Measurements from ENCODE around the gene SPATA33. TPM values are rescaled to one million over a fixed set of nuclear protein-coding genes. Genes with fewer than 3 reads are reported as not detected.
"Not testable (repeated sequence)": the region's sequence is repeated elsewhere in the genome, so short reads cannot be mapped to it uniquely, and the experiment has no call there.

Gene SPATA33
- total RNA-seq, 1 donor from 2014 or later, result 38.4 TPM

DNA sequence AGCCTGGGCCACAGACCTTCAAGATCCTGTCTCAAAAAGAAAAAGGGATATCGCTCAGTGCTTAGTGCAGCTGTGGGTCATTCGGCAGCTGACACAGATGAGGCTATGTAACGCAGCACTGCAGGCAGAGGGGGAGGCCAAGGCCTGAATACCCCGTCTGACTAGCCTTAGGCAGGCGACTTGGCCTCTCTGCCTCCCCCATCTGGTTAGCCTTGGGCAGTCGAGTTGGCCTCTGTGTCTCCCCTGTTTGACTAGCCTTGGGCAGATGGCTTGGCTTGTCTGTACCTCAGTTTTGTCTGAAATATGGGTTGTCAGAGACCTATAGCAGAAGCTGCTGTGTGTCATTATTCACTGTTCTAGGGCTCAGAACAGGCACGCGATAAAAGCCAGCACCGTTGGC, 10.0 kb downstream of the SPATA33 start:
- TF ChIP-seq, protein P1, sequence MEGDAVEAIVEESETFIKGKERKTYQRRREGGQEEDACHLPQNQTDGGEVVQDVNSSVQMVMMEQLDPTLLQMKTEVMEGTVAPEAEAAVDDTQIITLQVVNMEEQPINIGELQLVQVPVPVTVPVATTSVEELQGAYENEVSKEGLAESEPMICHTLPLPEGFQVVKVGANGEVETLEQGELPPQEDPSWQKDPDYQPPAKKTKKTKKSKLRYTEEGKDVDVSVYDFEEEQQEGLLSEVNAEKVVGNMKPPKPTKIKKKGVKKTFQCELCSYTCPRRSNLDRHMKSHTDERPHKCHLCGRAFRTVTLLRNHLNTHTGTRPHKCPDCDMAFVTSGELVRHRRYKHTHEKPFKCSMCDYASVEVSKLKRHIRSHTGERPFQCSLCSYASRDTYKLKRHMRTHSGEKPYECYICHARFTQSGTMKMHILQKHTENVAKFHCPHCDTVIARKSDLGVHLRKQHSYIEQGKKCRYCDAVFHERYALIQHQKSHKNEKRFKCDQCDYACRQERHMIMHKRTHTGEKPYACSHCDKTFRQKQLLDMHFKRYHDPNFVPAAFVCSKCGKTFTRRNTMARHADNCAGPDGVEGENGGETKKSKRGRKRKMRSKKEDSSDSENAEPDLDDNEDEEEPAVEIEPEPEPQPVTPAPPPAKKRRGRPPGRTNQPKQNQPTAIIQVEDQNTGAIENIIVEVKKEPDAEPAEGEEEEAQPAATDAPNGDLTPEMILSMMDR (IDR thresholded peaks at IDR 0.05; ENCODE audit: unreplicated experiment), result no peak
- H3K27ac Mint-ChIP-seq, result no peak overlapping the region
- no peak for DNase-seq (ENCODE audit: low spot score, unreplicated experiment)
- H3K27me3 Mint-ChIP-seq, result no peaks in the 10 kb centered on the region
- H3K4me3 Mint-ChIP-seq (ENCODE audit: low read depth), result no peak overlapping the region
- H3K9me3 Mint-ChIP-seq (ENCODE audit: low read depth), result peaks cover 7% of the 10 kb centered on the region
- peaks cover 36% of the 10 kb centered on the region for H3K36me3 Mint-ChIP-seq (ENCODE audit: insufficient read depth)
- H3K4me1 Mint-ChIP-seq (ENCODE audit: low read depth), result no peaks in the 10 kb centered on the region

DNA sequence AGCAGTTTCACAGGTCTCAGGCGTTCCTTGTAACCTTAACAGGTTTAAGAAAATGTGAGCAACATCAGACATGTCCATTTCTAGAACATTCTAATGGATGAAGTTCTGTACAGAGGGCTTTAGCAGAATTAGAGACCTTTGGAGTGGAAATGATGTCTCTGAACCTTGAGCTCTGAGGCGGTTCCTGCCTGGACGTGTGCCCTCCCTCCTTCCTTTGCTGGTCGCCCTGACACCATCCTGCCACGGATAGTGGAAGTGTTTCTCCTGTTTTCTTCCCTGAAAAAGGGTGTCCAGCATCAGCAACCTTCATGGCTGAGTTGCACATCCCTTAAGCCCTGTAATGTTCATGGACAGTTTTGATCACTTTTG, 11.1 kb downstream of the SPATA33 start:
- H3K27me3 Mint-ChIP-seq, result no peaks in the 10 kb centered on the region
- H3K9me3 Mint-ChIP-seq (ENCODE audit: low read depth), result peaks cover 7% of the 10 kb centered on the region
- H3K4me3 Mint-ChIP-seq (ENCODE audit: low read depth), result no peak overlapping the region
- no peak for DNase-seq (ENCODE audit: low spot score, unreplicated experiment)
- H3K27ac Mint-ChIP-seq, result no peak overlapping the region
- peaks cover 27% of the 10 kb centered on the region for H3K36me3 Mint-ChIP-seq (ENCODE audit: insufficient read depth)
- no peaks in the 10 kb centered on the region for H3K4me1 Mint-ChIP-seq (ENCODE audit: low read depth)
- TF ChIP-seq, protein P1 (IDR thresholded peaks at IDR 0.05; ENCODE audit: unreplicated experiment), result no peak

DNA sequence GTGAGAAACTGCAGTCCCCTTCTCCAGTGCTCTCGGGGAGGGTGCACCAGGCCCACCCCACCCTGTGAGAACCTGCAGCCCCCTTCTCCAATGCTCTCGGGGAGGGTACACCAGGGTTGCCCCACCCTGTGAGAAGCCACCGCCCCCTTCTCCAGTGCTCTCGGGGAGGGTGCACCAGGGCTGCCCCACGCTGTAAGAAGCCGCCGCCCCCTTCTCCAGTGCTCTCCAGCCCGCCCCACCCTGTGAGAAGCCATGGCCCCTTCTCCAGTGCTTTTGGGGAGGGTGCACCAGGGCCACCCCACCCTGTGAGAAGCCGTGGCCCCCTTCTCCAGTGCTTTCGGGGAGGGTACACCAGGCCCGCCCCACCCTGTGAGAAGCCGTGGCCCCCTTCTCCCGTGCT, 12.1 kb downstream of the SPATA33 start:
- H3K36me3 Mint-ChIP-seq (ENCODE audit: insufficient read depth), result peaks cover 22% of the 10 kb centered on the region
- no peaks in the 10 kb centered on the region for H3K27me3 Mint-ChIP-seq
- H3K4me3 Mint-ChIP-seq (ENCODE audit: low read depth), result no peak overlapping the region
- no peaks in the 10 kb centered on the region for H3K4me1 Mint-ChIP-seq (ENCODE audit: low read depth)
- no peak for DNase-seq (ENCODE audit: low spot score, unreplicated experiment)
- H3K9me3 Mint-ChIP-seq (ENCODE audit: low read depth), result peaks cover 7% of the 10 kb centered on the region
- H3K27ac Mint-ChIP-seq, result no peak overlapping the region
- TF ChIP-seq, protein P1 (IDR thresholded peaks at IDR 0.05; ENCODE audit: unreplicated experiment), result no peak

DNA sequence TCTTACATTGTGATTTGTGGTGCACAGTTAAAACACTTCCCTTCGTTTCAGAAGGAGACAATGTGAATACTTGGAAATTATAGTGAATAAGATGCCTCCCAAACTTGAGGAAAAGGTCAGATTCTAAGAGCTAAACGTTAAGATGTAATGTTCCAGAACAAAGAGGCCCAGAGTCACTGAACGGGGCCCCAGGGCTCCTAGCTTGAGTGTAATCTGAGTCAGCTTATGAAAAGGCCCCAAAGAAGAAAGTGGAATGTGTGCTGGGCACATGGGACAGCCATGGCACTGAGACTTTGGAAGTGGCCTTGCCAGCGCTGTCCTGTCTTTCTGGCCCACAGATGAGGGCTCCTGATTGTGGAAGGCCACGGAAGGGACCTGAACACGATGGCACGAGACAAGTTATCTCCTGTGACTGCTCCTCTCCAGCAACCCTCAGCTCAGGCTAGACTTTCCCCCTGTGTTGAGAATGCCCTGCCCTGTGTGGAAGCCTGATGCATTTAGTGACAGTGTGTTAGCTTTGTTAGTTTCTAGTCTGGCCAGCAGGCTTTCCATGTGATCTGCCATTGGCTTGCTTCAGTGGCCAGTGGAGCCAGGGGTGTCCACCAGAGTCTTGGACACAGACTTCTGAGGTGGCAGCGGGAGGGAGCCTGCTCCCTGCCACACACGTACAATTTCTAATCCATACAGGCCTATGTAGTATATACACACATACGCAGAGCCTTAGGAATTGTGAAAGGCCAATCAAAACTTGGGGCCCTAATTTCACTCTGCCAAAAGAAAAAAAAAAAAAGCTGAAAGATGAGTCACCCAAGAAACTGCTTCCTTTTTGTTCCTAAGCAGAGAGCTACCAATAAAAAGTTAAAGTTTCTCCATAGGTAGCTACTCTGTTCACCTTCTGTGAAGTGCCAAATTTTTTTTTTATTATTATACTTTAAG, 13.1 kb downstream of the SPATA33 start:
- DNase-seq (ENCODE audit: low spot score, unreplicated experiment), result no peak
- Mint-ChIP-seq H3K4me1 (ENCODE audit: low read depth) (no peaks in the 10 kb centered on the region), H3K27me3 (no peaks in the 10 kb centered on the region), H3K4me3 (ENCODE audit: low read depth) (no peak overlapping the region), H3K9me3 (ENCODE audit: low read depth) (peaks cover 7% of the 10 kb centered on the region), H3K36me3 (ENCODE audit: insufficient read depth) (peaks cover 24% of the 10 kb centered on the region), H3K27ac (peak overlapping the region; percentile 73)
- TF ChIP-seq, protein P1 (IDR thresholded peaks at IDR 0.05; ENCODE audit: unreplicated experiment), result no peak

DNA sequence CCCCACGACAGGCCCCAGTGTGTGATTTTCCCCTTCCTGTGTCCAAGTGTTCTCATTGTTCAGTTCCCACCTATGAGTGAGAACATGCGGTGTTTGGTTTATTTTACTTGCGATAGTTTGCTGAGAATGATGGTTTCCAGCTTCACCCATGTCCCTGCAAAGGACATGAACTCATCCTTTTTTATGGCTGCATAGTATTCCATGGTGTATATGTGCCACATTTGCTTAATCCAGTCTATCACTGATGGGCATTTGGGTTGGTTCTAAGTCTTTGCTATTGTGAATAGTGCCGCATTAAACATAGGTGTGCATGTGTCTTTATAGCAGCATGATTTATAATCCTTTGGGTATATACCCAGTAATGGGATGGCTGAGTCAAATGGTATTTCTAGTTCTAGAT, 13.9 kb downstream of the SPATA33 start:
- not testable (repeated sequence) for H3K27ac Mint-ChIP-seq; H3K4me3 Mint-ChIP-seq (ENCODE audit: low read depth); H3K9me3 Mint-ChIP-seq (ENCODE audit: low read depth); DNase-seq (ENCODE audit: low spot score, unreplicated experiment); H3K27me3 Mint-ChIP-seq; H3K4me1 Mint-ChIP-seq (ENCODE audit: low read depth)
- peaks cover 18% of the 10 kb centered on the region for H3K36me3 Mint-ChIP-seq (ENCODE audit: insufficient read depth)
